ENCODE measurements around the gene SMARCA2.

The SMARCA2 gene

GRCh38 chr9:2159521-2160454, 144.6 kb downstream of the SMARCA2 start:
- FAIRE-seq: peak; percentile 62

GRCh38 chr9:2161661-2162060, 146.5 kb downstream of the SMARCA2 start:
- DNase-seq (ENCODE audit: extremely low spot score, insufficient read length, low read depth): no peak
- FAIRE-seq: no peak

More at GRCh38 chr9:2159521-2160454, 144.6 kb downstream of the SMARCA2 start:
- no peak for DNase-seq (ENCODE audit: extremely low spot score, insufficient read length, low read depth)

- DNase-seq (ENCODE audit: extremely low spot score, insufficient read length, low read depth) (no peak), FAIRE-seq (no peak)
These were observed 148.2 kb downstream of the SMARCA2 start for GRCh38 chr9:2163231-2163885.

- no peak for DNase-seq (ENCODE audit: extremely low spot score, insufficient read length, low read depth)
- peak; percentile 38 for FAIRE-seq
These were observed 149.1 kb downstream of the SMARCA2 start for GRCh38 chr9:2164268-2164667.

GRCh38 chr9:2166203-2166602, 151.1 kb downstream of the SMARCA2 start:
- FAIRE-seq (no peak), DNase-seq (ENCODE audit: extremely low spot score, insufficient read length, low read depth) (no peak)

GRCh38 chr9:2169035-2169434, 153.9 kb downstream of the SMARCA2 start:
- DNase-seq (ENCODE audit: extremely low spot score, insufficient read length, low read depth) (no peak), FAIRE-seq (no peak)

- FAIRE-seq (no peak), DNase-seq (ENCODE audit: extremely low spot score, insufficient read length, low read depth) (no peak)
These were observed 155.6 kb downstream of the SMARCA2 start for GRCh38 chr9:2170722-2171121.

- DNase-seq (ENCODE audit: extremely low spot score, insufficient read length, low read depth): no peak
- FAIRE-seq: no peak
These were observed 158.0 kb downstream of the SMARCA2 start for GRCh38 chr9:2173170-2173569.

GRCh38 chr9:2173861-2174260, 158.7 kb downstream of the SMARCA2 start:
- DNase-seq (ENCODE audit: extremely low spot score, insufficient read length, low read depth) (no peak), FAIRE-seq (no peak)

GRCh38 chr9:2174306-2174705, 159.2 kb downstream of the SMARCA2 start:
- no peak for DNase-seq (ENCODE audit: extremely low spot score, insufficient read length, low read depth)
- FAIRE-seq: no peak

- DNase-seq (ENCODE audit: extremely low spot score, insufficient read length, low read depth) (no peak), FAIRE-seq (no peak)
These were observed 159.8 kb downstream of the SMARCA2 start for GRCh38 chr9:2174911-2175310.

- FAIRE-seq: no peak
These were observed 162.0 kb downstream of the SMARCA2 start for GRCh38 chr9:2177121-2177520.

GRCh38 chr9:2178034-2178734, 163.0 kb downstream of the SMARCA2 start:
- DNase-seq (ENCODE audit: extremely low spot score, insufficient read length, low read depth) (no peak), FAIRE-seq (no peak)

More at GRCh38 chr9:2177121-2177520, 162.0 kb downstream of the SMARCA2 start:
- DNase-seq (ENCODE audit: extremely low spot score, insufficient read length, low read depth): no peak

- no peak for DNase-seq (ENCODE audit: extremely low spot score, insufficient read length, low read depth)
- FAIRE-seq: no peak
These were observed 164.4 kb downstream of the SMARCA2 start for GRCh38 chr9:2179567-2179966.

GRCh38 chr9:2180154-2180553, 165.0 kb downstream of the SMARCA2 start:
- no peak for FAIRE-seq
- DNase-seq (ENCODE audit: extremely low spot score, insufficient read length, low read depth): no peak

- DNase-seq (ENCODE audit: extremely low spot score, insufficient read length, low read depth) (no peak), FAIRE-seq (no peak)
These were observed 165.6 kb downstream of the SMARCA2 start for GRCh38 chr9:2180704-2181103.

- DNase-seq (ENCODE audit: extremely low spot score, insufficient read length, low read depth): no peak
These were observed 166.6 kb downstream of the SMARCA2 start for GRCh38 chr9:2181792-2182191.

GRCh38 chr9:2190939-2191608, 175.9 kb downstream of the SMARCA2 start:
- no peak for FAIRE-seq
- DNase-seq (ENCODE audit: extremely low spot score, insufficient read length, low read depth): no peak

More at GRCh38 chr9:2181792-2182191, 166.6 kb downstream of the SMARCA2 start:
- FAIRE-seq: peak; percentile 60

- FAIRE-seq (no peak), DNase-seq (ENCODE audit: extremely low spot score, insufficient read length, low read depth) (no peak)
These were observed 176.4 kb downstream of the SMARCA2 start for GRCh38 chr9:2191609-2191972.

- no peak for FAIRE-seq
These were observed 177.3 kb downstream of the SMARCA2 start for GRCh38 chr9:2192356-2192979.

More at GRCh38 chr9:2192356-2192979, 177.3 kb downstream of the SMARCA2 start:
- DNase-seq (ENCODE audit: extremely low spot score, insufficient read length, low read depth): no peak
